ENCODE data around the gene F5. TPM values are rescaled to one million over a fixed set of nuclear protein-coding genes. Genes with fewer than 3 reads are reported as not detected.
"Not testable (repeated sequence)": the region's sequence is repeated elsewhere in the genome, so short reads cannot be mapped to it uniquely, and the experiment has no call there.

Gene F5
- total RNA-seq, 1 experiment from 2014 or later = not detected

- no TSS peak for BruUV-seq (replicated peaks)
- CTCF ChIA-PET = no interaction called here
- Histone ChIP-seq H3K36me3 (ENCODE audit: insufficient read depth, low read length, poor library complexity, severe bottlenecking) (no peaks in the 10 kb centered on the region), H3K4me1 (ENCODE audit: insufficient read depth, low read length, poor library complexity, severe bottlenecking) (no peaks in the 10 kb centered on the region), H3K27ac (ENCODE audit: low read depth, low read length, poor library complexity, severe bottlenecking) (no peak overlapping the region), H3K4me3 (ENCODE audit: low read depth, low read length, poor library complexity, severe bottlenecking) (no peak overlapping the region), H3K9me3 (ENCODE audit: low read depth, low read length, poor library complexity, severe bottlenecking) (no peaks in the 10 kb centered on the region), H3K27me3 (replicated peaks; ENCODE audit: insufficient read depth, low read depth, low read length, poor library complexity) (no peaks in the 10 kb centered on the region)
- no peak for DNase-seq (ENCODE audit: low spot score)
- intact Hi-C loops (cut with micrococcal nuclease; ENCODE audit: unreplicated experiment) = no loop called here
- TF ChIP-seq CTCF (conservative IDR thresholded peaks at IDR 0.05; ENCODE audit: low read depth, low read length) = no peak
- TF ChIP-seq EZH2 (IDR thresholded peaks at IDR 0.05; ENCODE audit: borderline replicate concordance, low read depth, low read length, poor library complexity, severe bottlenecking) = no peak
- POLR2A ChIA-PET (ENCODE audit: low non-redundant PET) = no interaction called here
Measured at GRCh38 chr1:169508432-169509338, 77.6 kb downstream of the F5 start.

GRCh38 chr1:169507413-169507812, 78.9 kb downstream of the F5 start:
- Histone ChIP-seq H3K36me3 (ENCODE audit: insufficient read depth, low read length, poor library complexity, severe bottlenecking) (no peaks in the 10 kb centered on the region), H3K9me3 (ENCODE audit: low read depth, low read length, poor library complexity, severe bottlenecking) (no peaks in the 10 kb centered on the region), H3K27ac (ENCODE audit: low read depth, low read length, poor library complexity, severe bottlenecking) (no peak overlapping the region), H3K4me1 (ENCODE audit: insufficient read depth, low read length, poor library complexity, severe bottlenecking) (no peaks in the 10 kb centered on the region), H3K27me3 (replicated peaks; ENCODE audit: insufficient read depth, low read depth, low read length, poor library complexity) (no peaks in the 10 kb centered on the region), H3K4me3 (ENCODE audit: low read depth, low read length, poor library complexity, severe bottlenecking) (no peak overlapping the region)
- no peak for DNase-seq (ENCODE audit: low spot score)
- POLR2A ChIA-PET (ENCODE audit: low non-redundant PET) = no interaction called here
- CTCF ChIA-PET = no interaction called here
- intact Hi-C loops (cut with micrococcal nuclease; ENCODE audit: unreplicated experiment) = no loop called here
- BruUV-seq (replicated peaks) = no TSS peak
- TF ChIP-seq EZH2 (IDR thresholded peaks at IDR 0.05; ENCODE audit: borderline replicate concordance, low read depth, low read length, poor library complexity, severe bottlenecking) (no peak), CTCF (conservative IDR thresholded peaks at IDR 0.05; ENCODE audit: low read depth, low read length) (no peak)

GRCh38 chr1:169503601-169504000, 82.7 kb downstream of the F5 start:
- POLR2A ChIA-PET (ENCODE audit: low non-redundant PET); DNase-seq (ENCODE audit: low spot score); CTCF ChIA-PET; H3K4me1 ChIP-seq (ENCODE audit: insufficient read depth, low read length, poor library complexity, severe bottlenecking); H3K27ac ChIP-seq (ENCODE audit: low read depth, low read length, poor library complexity, severe bottlenecking); H3K27me3 ChIP-seq (replicated peaks; ENCODE audit: insufficient read depth, low read depth, low read length, poor library complexity); H3K9me3 ChIP-seq (ENCODE audit: low read depth, low read length, poor library complexity, severe bottlenecking); H3K36me3 ChIP-seq (ENCODE audit: insufficient read depth, low read length, poor library complexity, severe bottlenecking); H3K4me3 ChIP-seq (ENCODE audit: low read depth, low read length, poor library complexity, severe bottlenecking); BruUV-seq (replicated peaks); intact Hi-C loops (cut with micrococcal nuclease; ENCODE audit: unreplicated experiment): not testable (repeated sequence)

- DNase-seq (ENCODE audit: low spot score) = no peak
- Histone ChIP-seq H3K36me3 (ENCODE audit: insufficient read depth, low read length, poor library complexity, severe bottlenecking) (no peaks in the 10 kb centered on the region), H3K27ac (ENCODE audit: low read depth, low read length, poor library complexity, severe bottlenecking) (no peak overlapping the region), H3K9me3 (ENCODE audit: low read depth, low read length, poor library complexity, severe bottlenecking) (no peaks in the 10 kb centered on the region), H3K4me3 (ENCODE audit: low read depth, low read length, poor library complexity, severe bottlenecking) (no peak overlapping the region), H3K27me3 (replicated peaks; ENCODE audit: insufficient read depth, low read depth, low read length, poor library complexity) (no peaks in the 10 kb centered on the region), H3K4me1 (ENCODE audit: insufficient read depth, low read length, poor library complexity, severe bottlenecking) (no peaks in the 10 kb centered on the region)
- intact Hi-C loops (cut with micrococcal nuclease; ENCODE audit: unreplicated experiment) = no loop called here
- POLR2A ChIA-PET (ENCODE audit: low non-redundant PET) = no interaction called here
- CTCF ChIA-PET = no interaction called here
- no TSS peak for BruUV-seq (replicated peaks)
- TF ChIP-seq EZH2 (IDR thresholded peaks at IDR 0.05; ENCODE audit: borderline replicate concordance, low read depth, low read length, poor library complexity, severe bottlenecking) (no peak), CTCF (conservative IDR thresholded peaks at IDR 0.05; ENCODE audit: low read depth, low read length) (no peak)
Measured at GRCh38 chr1:169499807-169500206, 86.5 kb downstream of the F5 start.

Data from A673 (cell line).